ENCODE results near the gene CMTM6.

DNA sequence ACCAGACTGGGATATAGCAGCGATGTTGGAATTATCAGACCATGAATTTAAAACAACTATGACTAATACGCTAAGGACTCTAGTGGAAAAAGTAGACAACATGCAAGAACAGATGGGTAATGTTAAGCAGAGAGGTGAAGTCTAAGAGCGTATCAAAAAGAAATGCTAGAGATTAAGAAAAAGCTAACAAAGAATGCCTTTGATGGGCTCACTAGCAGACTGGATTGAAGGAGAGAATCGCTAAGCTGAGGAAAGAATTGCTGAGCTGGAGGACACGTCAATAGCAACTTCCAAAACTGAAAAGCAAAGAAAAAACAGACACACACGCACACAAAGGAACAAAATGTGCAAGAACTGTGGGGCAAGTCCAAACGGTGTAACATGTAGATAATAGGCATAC, 20.0 kb upstream of the CMTM6 start:
- TF ChIP-seq CTCF (IDR thresholded peaks at IDR 0.05; ENCODE audit: insufficient read depth, low read depth, low read length) (no peak), EZH2 (IDR thresholded peaks at IDR 0.05; ENCODE audit: insufficient read depth, low read length) (no peak)

Measured in astrocyte (in vitro differentiated cells and primary cell).